KOPT-K1 (cell line): ENCODE results near the gene YEATS2.
"Not testable (repeated sequence)": the region's sequence is repeated elsewhere in the genome, so short reads cannot be mapped to it uniquely, and the experiment has no call there.

Experiments used
- H3K27ac ChIP-seq: fragments of 200-600 bp; sonication (generic); 2 replicates; pipeline ENCODE4 v1.5.1; 2016; ENCODE audit warnings: antibody characterized with exemption, mild to moderate bottlenecking, low read depth, low read length; ENCODE audit not compliant: poor library complexity, severe bottlenecking
- H3K36me3 ChIP-seq: fragments of 200-600 bp; sonication (generic); 2 replicates; pipeline ENCODE4 v1.5.1; 2017; ENCODE audit warnings: antibody characterized with exemption, mild to moderate bottlenecking, low read length, moderate library complexity; ENCODE audit not compliant: insufficient read depth
- H3K9me3 ChIP-seq: fragments of 200-600 bp; sonication (generic); 2 replicates; pipeline ENCODE4 v1.5.1; 2017; ENCODE audit warnings: antibody characterized with exemption, low read length, mild to moderate bottlenecking; ENCODE audit not compliant: insufficient read depth, poor library complexity, severe bottlenecking

Gene YEATS2

GRCh38 chr3:183698318-183698751, 738 bp downstream of the YEATS2 start:
- H3K9me3 ChIP-seq, result no peaks in the 10 kb centered on the region
- H3K36me3 ChIP-seq, result peaks cover 21% of the 10 kb centered on the region
- peak overlapping the region; percentile 89 for H3K27ac ChIP-seq

DNA sequence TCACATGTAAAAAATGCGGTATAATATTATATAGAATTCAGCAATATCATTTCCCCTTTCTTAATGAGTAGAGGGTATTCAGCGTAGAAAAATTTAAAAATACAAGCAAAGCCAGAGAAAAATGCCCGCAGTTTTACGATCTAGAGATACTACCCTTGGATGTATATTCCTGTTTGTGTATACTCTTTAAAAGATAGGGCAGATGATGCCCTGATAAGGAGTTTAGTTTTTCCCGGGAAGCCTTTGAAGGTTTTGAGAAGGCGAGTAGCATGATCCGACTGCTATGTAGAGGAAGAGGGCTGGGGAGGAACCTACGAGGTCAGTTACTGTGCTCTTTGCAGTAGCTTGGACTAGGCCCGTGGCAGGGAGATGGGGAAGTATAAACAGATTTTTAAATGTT, 1.2 kb downstream of the YEATS2 start:
- Histone ChIP-seq H3K36me3 (peaks cover 21% of the 10 kb centered on the region), H3K27ac (peak overlapping the region; percentile 89), H3K9me3 (no peaks in the 10 kb centered on the region)

DNA sequence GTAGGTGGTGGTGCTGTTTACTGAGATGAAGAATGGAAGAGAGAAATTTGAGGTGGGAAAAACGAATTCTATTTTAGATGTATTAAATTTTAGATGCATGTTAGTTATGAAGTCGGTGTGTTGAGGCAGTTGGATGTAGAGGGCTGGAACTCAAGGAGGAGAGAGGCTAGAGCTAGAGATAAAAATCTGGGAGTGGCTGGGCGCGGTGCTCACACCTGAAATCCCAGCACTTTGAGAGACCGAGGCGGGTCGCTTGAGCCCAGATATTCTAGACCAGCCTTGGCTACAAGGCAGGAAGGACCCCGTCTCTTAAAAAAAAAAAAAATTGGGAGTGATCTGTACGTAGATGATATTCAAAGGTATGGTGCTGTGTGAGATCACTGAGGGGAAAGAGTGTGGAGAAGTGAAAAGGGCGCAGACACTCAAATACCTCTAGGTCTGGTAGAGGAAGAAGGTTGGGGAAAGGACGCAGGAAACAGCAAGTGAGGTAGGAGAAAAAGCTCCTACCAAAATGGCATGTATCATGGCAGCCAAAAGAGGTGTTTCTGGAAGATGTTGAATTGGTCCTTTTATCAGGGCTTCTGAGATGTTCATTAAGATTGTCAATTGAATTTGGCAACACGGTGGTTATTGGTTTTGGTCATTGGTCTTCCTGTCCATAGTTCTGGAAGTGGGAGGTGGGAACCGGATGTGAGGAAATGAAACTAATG, 1.8 kb downstream of the YEATS2 start:
- H3K27ac ChIP-seq, result peak overlapping the region; percentile 89
- no peaks in the 10 kb centered on the region for H3K9me3 ChIP-seq
- peaks cover 21% of the 10 kb centered on the region for H3K36me3 ChIP-seq

DNA sequence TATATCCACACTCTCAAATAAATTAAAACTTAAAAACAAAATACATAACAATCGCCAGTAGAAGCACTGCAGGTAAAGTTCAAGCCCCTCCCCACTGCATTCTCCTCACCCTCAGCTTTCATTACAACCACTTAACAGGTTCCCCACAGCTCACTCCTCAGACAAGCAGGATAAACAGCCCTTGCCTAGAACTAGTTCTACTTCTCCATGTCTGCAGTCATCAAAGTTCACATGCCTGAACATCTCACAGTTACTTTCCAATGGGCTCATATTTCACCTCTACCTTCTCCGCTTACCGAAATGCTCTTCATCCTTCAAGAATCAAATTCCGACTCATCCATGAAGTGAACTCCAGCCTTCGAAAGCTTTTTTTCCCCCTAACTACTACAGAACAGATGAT, 4.1 kb downstream of the YEATS2 start:
- no peaks in the 10 kb centered on the region for H3K9me3 ChIP-seq
- peaks cover 26% of the 10 kb centered on the region for H3K36me3 ChIP-seq
- no peak overlapping the region for H3K27ac ChIP-seq

DNA sequence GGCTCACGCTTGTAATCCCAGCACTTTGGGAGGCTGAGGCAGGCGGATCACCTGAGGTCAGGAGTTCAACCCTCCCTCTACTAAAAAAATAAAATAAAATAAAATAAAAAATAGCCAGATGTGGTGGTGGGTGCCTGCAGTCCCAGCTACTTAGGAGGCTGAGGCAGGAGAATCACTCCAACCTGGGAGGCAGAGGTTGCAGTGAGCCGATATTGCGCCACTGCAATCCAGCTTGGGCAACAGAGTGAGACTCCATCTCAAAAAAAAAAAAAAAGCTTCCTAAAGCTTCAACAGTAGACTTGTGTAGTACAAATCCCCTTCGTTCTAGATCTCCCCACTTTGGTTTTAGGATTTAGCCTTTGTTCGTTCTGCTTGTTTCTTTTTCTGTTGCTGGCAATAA, 6.3 kb downstream of the YEATS2 start:
- peaks cover 30% of the 10 kb centered on the region for H3K36me3 ChIP-seq
- not testable (repeated sequence) for H3K27ac ChIP-seq, H3K9me3 ChIP-seq

DNA sequence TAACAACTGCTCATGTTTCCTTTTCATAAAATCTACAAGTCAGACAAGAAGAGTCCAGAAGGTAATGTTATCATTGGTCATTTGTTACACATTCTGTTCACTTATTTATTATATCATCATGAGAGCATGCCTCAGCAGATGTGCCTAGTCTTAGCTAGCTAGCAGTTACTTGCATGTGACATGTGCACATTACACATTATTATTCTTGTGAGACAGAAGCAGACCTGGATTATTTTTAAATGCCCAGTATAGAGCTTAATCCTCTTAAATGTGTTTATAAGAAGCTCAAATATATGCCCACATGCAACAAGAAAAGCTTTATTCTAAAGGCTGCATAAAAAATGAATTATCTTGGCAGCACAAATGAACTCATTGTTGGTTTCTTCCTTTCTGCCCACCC, 12.6 kb downstream of the YEATS2 start:
- no peaks in the 10 kb centered on the region for H3K9me3 ChIP-seq
- peaks cover 23% of the 10 kb centered on the region for H3K36me3 ChIP-seq
- H3K27ac ChIP-seq, result no peak overlapping the region

DNA sequence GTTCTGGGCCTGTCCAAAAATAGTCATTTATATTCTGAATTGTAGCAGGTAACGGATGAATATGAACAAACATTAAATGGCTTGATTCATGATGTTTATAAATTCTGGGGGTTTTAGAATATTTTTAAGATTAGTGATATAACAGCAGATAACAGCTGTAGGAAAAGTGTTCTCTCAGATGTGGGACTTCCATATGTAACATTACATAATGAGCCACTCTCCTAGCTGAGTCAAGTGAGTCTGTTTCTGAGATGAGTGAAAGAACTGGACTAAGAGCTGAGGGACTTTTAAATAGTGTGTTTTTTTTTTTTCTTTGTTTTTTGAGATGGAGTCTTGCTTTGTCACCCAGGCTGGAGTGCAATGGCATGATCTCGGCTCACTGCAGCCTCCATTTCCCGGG, 13.9 kb downstream of the YEATS2 start:
- H3K36me3 ChIP-seq, result peaks cover 34% of the 10 kb centered on the region
- no peak overlapping the region for H3K27ac ChIP-seq
- H3K9me3 ChIP-seq, result no peaks in the 10 kb centered on the region

- Histone ChIP-seq H3K36me3 (peaks cover 60% of the 10 kb centered on the region), H3K27ac (no peak overlapping the region), H3K9me3 (no peaks in the 10 kb centered on the region)
These were observed 17.0 kb downstream of the YEATS2 start for GRCh38 chr3:183714622-183715021.

- Histone ChIP-seq H3K36me3 (peaks cover 83% of the 10 kb centered on the region), H3K27ac (no peak overlapping the region)
These were observed 20.4 kb downstream of the YEATS2 start for GRCh38 chr3:183718012-183718411.

GRCh38 chr3:183725387-183725786, 27.8 kb downstream of the YEATS2 start:
- Histone ChIP-seq H3K9me3 (no peaks in the 10 kb centered on the region), H3K27ac (no peak overlapping the region), H3K36me3 (peaks cover 100% of the 10 kb centered on the region)

More at GRCh38 chr3:183718012-183718411, 20.4 kb downstream of the YEATS2 start:
- no peaks in the 10 kb centered on the region for H3K9me3 ChIP-seq

- peaks cover 98% of the 10 kb centered on the region for H3K36me3 ChIP-seq
- H3K27ac ChIP-seq, result no peak overlapping the region
- no peaks in the 10 kb centered on the region for H3K9me3 ChIP-seq
These were observed 30.6 kb downstream of the YEATS2 start for GRCh38 chr3:183728204-183728603.

DNA sequence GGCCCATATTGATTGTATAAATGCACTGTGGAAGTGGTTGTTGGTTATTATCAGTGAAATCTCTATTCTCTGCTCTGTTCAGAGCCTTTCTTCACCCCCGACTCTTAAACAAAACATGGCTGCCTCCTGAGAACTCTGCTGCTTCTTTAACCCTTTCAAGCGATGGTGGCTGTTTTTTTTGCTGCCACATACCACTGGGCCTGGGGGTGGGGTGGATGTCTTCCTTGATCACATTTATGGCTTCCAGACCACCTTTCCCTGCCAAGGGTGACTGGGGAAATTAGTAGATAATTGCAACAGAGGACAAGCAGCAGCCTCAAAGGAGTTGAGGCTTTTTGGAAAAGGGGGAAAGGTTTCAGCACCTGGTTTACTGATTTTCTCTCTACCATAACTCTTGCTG, 32.8 kb downstream of the YEATS2 start:
- H3K27ac ChIP-seq, result no peak overlapping the region
- peaks cover 98% of the 10 kb centered on the region for H3K36me3 ChIP-seq

DNA sequence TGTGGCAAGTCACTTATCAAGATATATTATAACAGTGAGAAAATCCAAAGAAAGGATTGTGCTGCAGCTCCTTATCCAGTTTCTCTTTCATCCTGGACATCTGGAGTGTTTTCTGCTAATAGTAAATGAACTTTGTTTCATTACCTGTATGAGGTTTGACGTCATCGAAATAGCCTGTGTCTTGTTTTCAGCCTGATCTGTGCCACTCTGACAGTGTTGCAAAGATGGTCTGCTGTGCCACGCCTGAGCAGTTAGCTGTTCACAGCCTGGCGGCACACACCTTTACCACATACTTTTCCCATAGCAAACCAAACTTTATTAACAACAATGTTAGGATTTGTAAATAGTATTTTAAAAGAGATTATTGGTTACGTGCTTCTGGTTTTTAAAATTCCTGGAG, 34.0 kb downstream of the YEATS2 start:
- no peak overlapping the region for H3K27ac ChIP-seq
- peaks cover 98% of the 10 kb centered on the region for H3K36me3 ChIP-seq

More for the DNA sequence above, 32.8 kb downstream of the YEATS2 start:
- H3K9me3 ChIP-seq, result no peaks in the 10 kb centered on the region

GRCh38 chr3:183733553-183733952, 36.0 kb downstream of the YEATS2 start:
- H3K27ac ChIP-seq, result no peak overlapping the region
- H3K9me3 ChIP-seq, result no peaks in the 10 kb centered on the region
- peaks cover 94% of the 10 kb centered on the region for H3K36me3 ChIP-seq

More for the DNA sequence above, 34.0 kb downstream of the YEATS2 start:
- no peaks in the 10 kb centered on the region for H3K9me3 ChIP-seq

DNA sequence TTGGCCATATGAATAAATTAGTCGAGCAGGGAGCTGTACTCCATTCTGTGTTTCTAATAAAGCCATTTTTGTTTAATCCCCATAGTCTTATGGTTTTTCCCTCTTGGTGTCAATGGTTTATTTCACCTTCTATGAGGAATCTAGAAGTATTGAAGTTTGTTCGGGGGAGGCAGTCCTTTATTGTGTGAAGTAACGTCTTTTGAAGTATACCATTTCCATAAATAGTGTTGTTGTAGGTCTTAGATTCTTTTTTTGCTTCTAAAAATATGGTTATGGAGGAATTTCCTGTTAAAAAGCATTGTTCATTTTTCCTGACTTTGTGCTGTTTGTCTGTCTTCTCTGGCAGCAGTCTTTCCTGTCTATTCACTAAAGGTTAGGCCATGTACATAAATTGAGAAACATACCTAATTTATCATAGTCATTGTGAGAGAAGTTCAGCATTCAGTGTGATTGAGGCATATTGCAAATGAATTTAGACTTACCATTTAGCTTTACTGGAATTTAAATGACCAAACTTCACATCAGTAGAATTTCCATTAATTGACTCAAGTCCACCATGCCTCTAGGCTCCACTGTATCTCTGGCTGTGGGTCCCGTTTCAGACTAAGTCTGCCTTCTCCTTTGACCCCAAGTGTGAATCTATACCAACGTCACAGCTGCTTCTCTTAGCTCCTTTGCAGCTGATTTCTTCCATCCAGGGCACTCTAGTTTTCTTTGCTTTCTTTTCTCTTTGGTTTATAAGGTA, 37.3 kb downstream of the YEATS2 start:
- no peak overlapping the region for H3K27ac ChIP-seq
- no peaks in the 10 kb centered on the region for H3K9me3 ChIP-seq
- peaks cover 80% of the 10 kb centered on the region for H3K36me3 ChIP-seq

GRCh38 chr3:183737116-183737515, 39.5 kb downstream of the YEATS2 start:
- Histone ChIP-seq H3K9me3 (no peaks in the 10 kb centered on the region), H3K36me3 (peaks cover 79% of the 10 kb centered on the region), H3K27ac (no peak overlapping the region)
